HFFc6 (cell line): ENCODE results near the gene CCDC57. TPM values are rescaled to one million over a fixed set of nuclear protein-coding genes. Genes with fewer than 3 reads are reported as not detected.

Experiments
- DNase-seq: peaks from one replicate; pipeline ENCODE4 v3.0.0-alpha.2; 2018
- H3K27ac Mint-ChIP-seq: 2 replicates; pipeline ENCODE4 v1.8.0; 2020; ENCODE audit warnings: mild to moderate bottlenecking, mixed read lengths
- H3K27me3 Mint-ChIP-seq: 2 replicates; pipeline ENCODE4 v1.8.0; 2021; ENCODE audit warnings: mild to moderate bottlenecking, moderate library complexity, mixed read lengths; ENCODE audit not compliant: insufficient read depth
- H3K36me3 Mint-ChIP-seq: 2 replicates; pipeline ENCODE4 v1.8.0; 2021; ENCODE audit warnings: low read depth, mixed read lengths
- H3K4me1 Mint-ChIP-seq: 2 replicates; pipeline ENCODE4 v1.8.0; 2020; ENCODE audit warnings: low read depth, mixed read lengths
- H3K4me3 Mint-ChIP-seq: 2 replicates; pipeline ENCODE4 v1.8.0; 2020; ENCODE audit warnings: mild to moderate bottlenecking, moderate library complexity, mixed read lengths
- H3K9me3 Mint-ChIP-seq: 2 replicates; pipeline ENCODE4 v1.8.0; 2020; ENCODE audit warnings: mild to moderate bottlenecking, mixed read lengths
- total RNA-seq, 6 experiments: library from RNA; stranded (reverse); fragmentation: NEBNext Ultra II Directional; extraction: Animal tissue kit (Norgen Biotek cat#: 25700); gene quantifications; 2 replicates in 1 of 6; 3 replicates in 5 of 6; pipeline ENCODE4 v1.2.3, GENCODE V29; 2021
- TF ChIP-seq, protein P1 (sequence below): fragments of 200-600 bp; sonication (generic); IDR thresholded peaks from 2 replicates; pipeline ENCODE4 v1.5.0; 2021; ENCODE audit warnings: antibody characterized with exemption, mild to moderate bottlenecking

CCDC57 gene
- total RNA-seq, 6 experiments from 2014 or later = 12.8 to 15.6 (median 13.6) TPM

DNA sequence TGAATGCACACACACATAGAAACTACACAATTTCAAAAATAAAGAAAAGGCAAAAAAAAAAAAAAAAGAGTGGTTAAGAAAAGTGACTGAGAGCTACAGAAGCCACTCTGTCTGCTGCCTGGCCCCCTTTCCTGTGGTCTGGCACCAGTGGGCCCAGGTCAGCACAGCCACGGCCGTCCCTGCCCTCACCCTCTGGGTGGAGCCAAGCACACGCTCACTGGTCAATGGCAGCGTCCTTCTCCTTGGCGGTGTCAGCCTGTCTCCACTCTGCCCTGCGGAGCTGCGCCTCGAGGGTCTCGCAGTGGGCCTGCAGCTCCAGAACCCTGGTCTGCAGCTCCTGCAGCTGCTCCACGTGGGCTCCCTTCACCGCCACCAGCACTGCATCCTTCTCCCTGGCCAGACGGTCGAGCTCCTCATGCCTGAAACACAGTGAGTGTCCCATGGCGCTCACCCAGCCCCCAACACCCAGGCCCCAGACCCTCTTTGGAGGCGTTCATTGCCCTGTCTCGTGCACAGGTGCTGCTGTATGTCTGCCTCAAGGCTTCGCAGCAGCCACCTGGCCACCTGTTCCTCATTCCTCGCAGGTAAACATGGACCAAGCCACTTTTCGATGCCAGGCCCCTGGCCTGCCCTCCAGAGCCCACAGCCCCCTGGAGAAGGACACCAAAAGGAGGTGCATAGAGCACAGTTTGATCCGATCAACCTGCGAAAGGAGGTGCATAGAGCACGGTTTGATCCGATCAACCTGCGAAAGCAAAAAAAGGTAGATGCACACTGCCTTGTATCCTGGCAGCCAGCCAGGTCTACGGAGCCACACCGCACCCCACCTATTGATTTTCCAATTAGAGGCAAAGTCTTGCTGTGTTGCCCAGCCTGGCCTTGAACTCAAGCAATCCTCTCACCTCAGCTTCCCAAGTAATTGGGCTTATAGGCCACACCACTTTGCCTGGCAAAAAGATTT, 24.4 kb downstream of the CCDC57 start:
- no peak overlapping the region for H3K4me3 Mint-ChIP-seq
- H3K9me3 Mint-ChIP-seq = no peaks in the 10 kb centered on the region
- no peaks in the 10 kb centered on the region for H3K4me1 Mint-ChIP-seq
- peaks cover 14% of the 10 kb centered on the region for H3K36me3 Mint-ChIP-seq
- no peak overlapping the region for H3K27ac Mint-ChIP-seq
- no peaks in the 10 kb centered on the region; the same call in 1 of the 2 replicates for H3K27me3 Mint-ChIP-seq
- TF ChIP-seq, protein P1, sequence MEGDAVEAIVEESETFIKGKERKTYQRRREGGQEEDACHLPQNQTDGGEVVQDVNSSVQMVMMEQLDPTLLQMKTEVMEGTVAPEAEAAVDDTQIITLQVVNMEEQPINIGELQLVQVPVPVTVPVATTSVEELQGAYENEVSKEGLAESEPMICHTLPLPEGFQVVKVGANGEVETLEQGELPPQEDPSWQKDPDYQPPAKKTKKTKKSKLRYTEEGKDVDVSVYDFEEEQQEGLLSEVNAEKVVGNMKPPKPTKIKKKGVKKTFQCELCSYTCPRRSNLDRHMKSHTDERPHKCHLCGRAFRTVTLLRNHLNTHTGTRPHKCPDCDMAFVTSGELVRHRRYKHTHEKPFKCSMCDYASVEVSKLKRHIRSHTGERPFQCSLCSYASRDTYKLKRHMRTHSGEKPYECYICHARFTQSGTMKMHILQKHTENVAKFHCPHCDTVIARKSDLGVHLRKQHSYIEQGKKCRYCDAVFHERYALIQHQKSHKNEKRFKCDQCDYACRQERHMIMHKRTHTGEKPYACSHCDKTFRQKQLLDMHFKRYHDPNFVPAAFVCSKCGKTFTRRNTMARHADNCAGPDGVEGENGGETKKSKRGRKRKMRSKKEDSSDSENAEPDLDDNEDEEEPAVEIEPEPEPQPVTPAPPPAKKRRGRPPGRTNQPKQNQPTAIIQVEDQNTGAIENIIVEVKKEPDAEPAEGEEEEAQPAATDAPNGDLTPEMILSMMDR = no peak
- no peak for DNase-seq

DNA sequence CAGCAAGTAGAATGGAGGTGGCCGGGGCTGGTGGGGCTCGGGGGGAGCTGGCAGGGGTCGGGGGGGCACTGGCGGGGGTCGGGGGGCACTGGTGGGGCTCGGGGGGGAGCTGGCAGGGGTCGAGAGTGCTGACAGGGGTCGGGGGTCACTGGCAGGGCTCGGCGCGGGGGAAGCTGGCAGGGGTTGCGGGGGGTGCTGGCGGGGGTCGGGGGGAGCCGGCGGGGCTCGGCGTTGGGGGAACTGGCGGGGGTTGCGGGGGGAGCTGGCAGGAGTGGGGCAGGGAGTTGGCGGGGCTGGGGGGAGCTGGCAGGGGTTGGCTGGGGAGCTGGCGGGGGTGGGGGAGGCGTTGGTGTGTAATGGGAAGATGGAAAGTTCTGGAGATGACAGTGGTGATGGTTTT, 25.1 kb downstream of the CCDC57 start:
- DNase-seq = no peak
- H3K9me3 Mint-ChIP-seq = no peaks in the 10 kb centered on the region
- H3K4me1 Mint-ChIP-seq = no peaks in the 10 kb centered on the region
- H3K4me3 Mint-ChIP-seq = no peak overlapping the region
- TF ChIP-seq, protein P1 = no peak
- H3K36me3 Mint-ChIP-seq = peaks cover 16% of the 10 kb centered on the region
- H3K27me3 Mint-ChIP-seq = no peaks in the 10 kb centered on the region
- H3K27ac Mint-ChIP-seq = no peak overlapping the region

DNA sequence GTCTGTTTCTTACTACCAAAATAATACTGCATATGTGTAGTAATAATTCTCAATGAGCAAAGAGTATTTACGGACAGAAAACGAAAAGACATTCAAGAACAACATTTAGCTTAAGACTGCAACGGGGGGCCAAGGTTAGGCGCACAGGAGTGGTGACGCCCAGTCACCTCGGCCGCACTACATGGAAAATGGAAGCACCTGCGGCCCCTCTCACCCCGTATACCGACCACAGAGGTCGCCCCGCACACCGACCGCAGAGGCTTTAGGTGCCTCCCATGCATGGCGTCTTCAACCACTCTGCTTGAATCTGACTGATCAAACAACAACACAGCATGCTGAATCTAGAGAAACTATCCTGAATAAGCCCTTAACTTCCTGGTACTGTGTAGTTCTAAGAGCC, 26.4 kb downstream of the CCDC57 start:
- DNase-seq = no peak
- H3K36me3 Mint-ChIP-seq = peaks cover 16% of the 10 kb centered on the region
- no peak overlapping the region for H3K27ac Mint-ChIP-seq
- H3K9me3 Mint-ChIP-seq = no peaks in the 10 kb centered on the region
- H3K4me1 Mint-ChIP-seq = no peaks in the 10 kb centered on the region
- H3K4me3 Mint-ChIP-seq = no peak overlapping the region
- H3K27me3 Mint-ChIP-seq = no peaks in the 10 kb centered on the region
- TF ChIP-seq, protein P1 = no peak

DNA sequence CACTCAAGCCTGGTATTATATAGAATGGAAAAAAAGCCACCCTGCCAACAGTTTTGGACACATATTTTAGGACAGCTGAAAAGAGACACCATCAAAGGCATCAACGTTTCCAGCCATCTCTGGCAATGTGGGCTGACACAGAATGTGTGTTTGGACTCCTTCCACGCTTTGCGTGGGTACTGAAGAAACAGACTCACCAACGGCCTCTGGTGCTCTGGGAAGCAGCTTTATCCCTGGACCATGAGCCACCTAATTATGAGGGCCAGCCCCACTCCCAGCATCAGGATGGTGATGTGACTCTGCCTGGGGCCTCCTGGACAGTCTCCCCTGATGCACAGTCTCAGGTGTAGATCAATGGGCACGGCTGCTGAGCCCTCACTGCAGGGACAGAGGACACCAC, 27.9 kb downstream of the CCDC57 start:
- DNase-seq = no peak
- no peaks in the 10 kb centered on the region for H3K9me3 Mint-ChIP-seq
- no peaks in the 10 kb centered on the region for H3K4me1 Mint-ChIP-seq
- H3K4me3 Mint-ChIP-seq = no peak overlapping the region
- H3K27me3 Mint-ChIP-seq = no peaks in the 10 kb centered on the region
- H3K36me3 Mint-ChIP-seq = peaks cover 16% of the 10 kb centered on the region
- H3K27ac Mint-ChIP-seq = no peak overlapping the region
- TF ChIP-seq, protein P1 = no peak

DNA sequence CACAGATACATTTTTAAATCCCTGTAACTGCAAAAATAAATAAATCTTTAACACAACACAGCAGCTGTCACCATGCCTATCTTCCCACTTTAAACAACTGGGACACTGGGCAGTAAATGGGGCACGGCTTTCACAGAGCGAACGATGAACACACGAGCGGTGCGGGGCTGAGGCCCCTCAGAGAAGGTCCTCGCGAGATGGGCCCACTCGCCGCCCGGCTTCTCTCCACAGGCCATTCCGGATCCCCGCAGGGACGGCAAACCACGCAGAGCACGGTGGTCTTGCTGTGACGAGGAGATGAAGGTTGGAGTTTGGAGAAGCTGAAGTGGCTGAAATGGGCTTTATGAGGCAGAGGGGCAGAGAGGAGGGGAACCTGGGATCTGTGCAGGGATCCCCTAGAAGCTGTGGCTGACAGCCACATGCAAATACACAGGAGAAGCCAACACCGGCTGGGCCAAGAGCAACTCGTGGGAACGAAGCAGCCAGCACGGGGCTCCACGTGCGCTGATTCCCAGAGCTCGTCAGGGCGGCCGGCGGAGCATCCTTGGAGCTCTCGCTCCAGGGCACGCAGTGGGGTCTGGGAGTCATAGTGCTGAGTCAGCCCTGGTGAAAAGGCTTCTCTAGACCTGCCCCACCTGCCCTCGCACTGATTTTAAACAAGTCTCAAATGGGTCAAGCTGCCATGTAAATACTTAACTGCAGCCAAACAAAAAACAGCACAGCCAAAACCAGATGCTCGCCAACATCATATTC, 31.7 kb downstream of the CCDC57 start:
- no peaks in the 10 kb centered on the region for H3K4me1 Mint-ChIP-seq
- no peak for DNase-seq
- peaks cover 11% of the 10 kb centered on the region for H3K36me3 Mint-ChIP-seq
- H3K27ac Mint-ChIP-seq = no peak overlapping the region
- no peak overlapping the region for H3K4me3 Mint-ChIP-seq
- H3K27me3 Mint-ChIP-seq = peaks cover 3% of the 10 kb centered on the region; the same call in 1 of the 2 replicates
- TF ChIP-seq, protein P1 = no peak
- no peaks in the 10 kb centered on the region for H3K9me3 Mint-ChIP-seq
